ENCODE measurements around the gene DYRK1A.

GRCh38 chr21:37437376-37438080 is 71.0 kb downstream of the DYRK1A start:
- no peak for TF ChIP-seq ETV6 (CRISPR knock-in tag; conservative IDR thresholded peaks at IDR 0.05)
- TF ChIP-seq EP300 (IDR thresholded peaks at IDR 0.05; ENCODE audit: low read depth in 2 of 2, low read length in 2 of 2) = no peak
- TF ChIP-seq EP300 (CRISPR knock-in tag; IDR thresholded peaks at IDR 0.05; ENCODE audit: borderline replicate concordance) = no peak
- TF ChIP-seq POLR2A (IDR thresholded peaks at IDR 0.05; ENCODE audit: insufficient read depth in 1 of 2, low read depth in 2 of 2, low read length in 2 of 2) = no peak
